Measurements from ENCODE around the gene ATG2A.
A peak's percentile ranks its signal among the peaks of the same experiment; 100 is the strongest.

- TF ChIP-seq CTCF (IDR thresholded peaks at IDR 0.05; ENCODE audit: low read depth, low read length) (no peak), POLR2A (IDR thresholded peaks at IDR 0.05; ENCODE audit: extremely low read depth, insufficient read length) (no peak), MAX (IDR thresholded peaks at IDR 0.05; ENCODE audit: low read depth, low read length) (peak; percentile 53; the same call in 1 of the 2 replicates)
Measured at GRCh38 chr11:64875369-64876228, 41.4 kb downstream of the ATG2A start.
